ENCODE data around the gene CDK14.

The CDK14 gene

GRCh38 chr7:91047636-91048035, 451.5 kb downstream of the CDK14 start:
- Mint-ChIP-seq H3K36me3 (ENCODE audit: low read depth) (no peaks in the 10 kb centered on the region), H3K27ac (no peak overlapping the region), H3K4me3 (no peak overlapping the region), H3K4me1 (ENCODE audit: low read depth) (peaks cover 11% of the 10 kb centered on the region), H3K27me3 (no peaks in the 10 kb centered on the region), H3K9me3 (no peaks in the 10 kb centered on the region)
- intact Hi-C loops (cut with micrococcal nuclease): no loop called here

- no peaks in the 10 kb centered on the region for H3K9me3 Mint-ChIP-seq
- no peaks in the 10 kb centered on the region for H3K27me3 Mint-ChIP-seq
- intact Hi-C loops (cut with micrococcal nuclease): no loop called here
- H3K4me1 Mint-ChIP-seq (ENCODE audit: low read depth): peaks cover 11% of the 10 kb centered on the region
- H3K27ac Mint-ChIP-seq: no peak overlapping the region
- H3K4me3 Mint-ChIP-seq: peak overlapping the region; percentile 62
- no peaks in the 10 kb centered on the region for H3K36me3 Mint-ChIP-seq (ENCODE audit: low read depth)
Measured at GRCh38 chr7:91050677-91051076, 454.6 kb downstream of the CDK14 start.

GRCh38 chr7:91051966-91052365, 455.8 kb downstream of the CDK14 start:
- intact Hi-C loops (cut with micrococcal nuclease): no loop called here
- Mint-ChIP-seq H3K36me3 (ENCODE audit: low read depth) (no peaks in the 10 kb centered on the region), H3K27me3 (no peaks in the 10 kb centered on the region), H3K27ac (no peak overlapping the region), H3K4me1 (ENCODE audit: low read depth) (peaks cover 11% of the 10 kb centered on the region), H3K9me3 (no peaks in the 10 kb centered on the region), H3K4me3 (no peak overlapping the region)

GRCh38 chr7:91054374-91054773, 458.3 kb downstream of the CDK14 start:
- Mint-ChIP-seq H3K9me3 (no peaks in the 10 kb centered on the region), H3K4me3 (no peak overlapping the region), H3K27ac (no peak overlapping the region), H3K27me3 (no peaks in the 10 kb centered on the region), H3K4me1 (ENCODE audit: low read depth) (peaks cover 11% of the 10 kb centered on the region), H3K36me3 (ENCODE audit: low read depth) (no peaks in the 10 kb centered on the region)
- intact Hi-C loops (cut with micrococcal nuclease): no loop called here

- Mint-ChIP-seq H3K4me3 (no peak overlapping the region), H3K36me3 (ENCODE audit: low read depth) (no peaks in the 10 kb centered on the region), H3K27me3 (no peaks in the 10 kb centered on the region), H3K9me3 (peaks cover 5% of the 10 kb centered on the region), H3K4me1 (ENCODE audit: low read depth) (peaks cover 11% of the 10 kb centered on the region), H3K27ac (no peak overlapping the region)
- intact Hi-C loops (cut with micrococcal nuclease): no loop called here
Measured at GRCh38 chr7:91055219-91055618, 459.1 kb downstream of the CDK14 start.

GRCh38 chr7:91062713-91063112, 466.6 kb downstream of the CDK14 start:
- Mint-ChIP-seq H3K4me1 (ENCODE audit: low read depth) (no peaks in the 10 kb centered on the region), H3K4me3 (no peak overlapping the region), H3K9me3 (peaks cover 8% of the 10 kb centered on the region), H3K27ac (no peak overlapping the region), H3K27me3 (no peaks in the 10 kb centered on the region), H3K36me3 (ENCODE audit: low read depth) (no peaks in the 10 kb centered on the region)
- intact Hi-C loops (cut with micrococcal nuclease): no loop called here

GRCh38 chr7:91064052-91064451, 467.9 kb downstream of the CDK14 start:
- Mint-ChIP-seq H3K4me1 (ENCODE audit: low read depth) (no peaks in the 10 kb centered on the region), H3K9me3 (peaks cover 8% of the 10 kb centered on the region), H3K36me3 (ENCODE audit: low read depth) (no peaks in the 10 kb centered on the region), H3K27ac (no peak overlapping the region), H3K27me3 (no peaks in the 10 kb centered on the region), H3K4me3 (no peak overlapping the region)
- intact Hi-C loops (cut with micrococcal nuclease): no loop called here

- peaks cover 5% of the 10 kb centered on the region for H3K9me3 Mint-ChIP-seq
- intact Hi-C loops (cut with micrococcal nuclease): no loop called here
Measured at GRCh38 chr7:91064938-91065337, 468.8 kb downstream of the CDK14 start.

DNA sequence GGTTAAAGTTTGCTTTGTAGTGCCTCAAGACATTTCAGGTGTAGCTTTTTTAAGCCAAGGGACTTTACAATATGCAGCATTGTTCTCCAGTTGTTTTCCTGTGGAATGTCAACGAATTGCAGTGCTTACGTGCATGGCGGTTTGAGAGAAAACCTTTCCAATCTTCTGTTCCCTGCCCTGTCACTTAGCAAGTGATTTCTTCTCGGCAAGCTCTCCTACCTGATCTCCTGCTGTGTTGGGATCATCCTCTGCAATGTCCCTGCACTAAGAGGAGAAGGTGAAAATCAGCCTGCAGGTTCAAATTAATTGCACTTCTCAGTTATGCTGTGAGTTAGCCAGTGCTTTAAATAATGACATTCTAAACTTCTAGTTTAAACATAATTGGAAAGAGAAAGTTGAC, 470.5 kb downstream of the CDK14 start:
- Mint-ChIP-seq H3K36me3 (ENCODE audit: low read depth) (no peaks in the 10 kb centered on the region), H3K4me1 (ENCODE audit: low read depth) (no peaks in the 10 kb centered on the region), H3K9me3 (no peaks in the 10 kb centered on the region), H3K27me3 (no peaks in the 10 kb centered on the region), H3K27ac (no peak overlapping the region), H3K4me3 (no peak overlapping the region)
- intact Hi-C loops (cut with micrococcal nuclease): no loop called here

More at GRCh38 chr7:91064938-91065337, 468.8 kb downstream of the CDK14 start:
- H3K27ac Mint-ChIP-seq: no peak overlapping the region
- H3K4me1 Mint-ChIP-seq (ENCODE audit: low read depth): no peaks in the 10 kb centered on the region
- H3K4me3 Mint-ChIP-seq: no peak overlapping the region
- H3K27me3 Mint-ChIP-seq: no peaks in the 10 kb centered on the region
- no peaks in the 10 kb centered on the region for H3K36me3 Mint-ChIP-seq (ENCODE audit: low read depth)

DNA sequence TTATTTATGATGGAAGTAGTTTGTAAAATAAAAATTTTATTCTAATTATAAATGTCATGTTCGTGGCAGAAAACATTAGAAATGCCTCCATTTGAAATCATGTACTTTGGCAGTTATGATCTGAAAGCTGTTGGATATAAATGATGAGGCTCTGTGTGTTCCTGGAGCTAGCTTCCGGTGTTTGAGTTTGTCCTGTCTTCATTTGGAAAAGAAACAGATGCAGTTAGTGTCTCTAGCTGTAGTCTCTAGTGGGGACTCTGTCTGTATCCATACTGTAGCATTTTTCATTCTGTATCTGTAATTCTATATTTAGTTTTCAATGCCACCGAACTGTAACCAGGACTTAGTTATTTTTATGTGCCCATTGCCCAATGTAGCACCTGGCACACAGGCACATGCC, 471.1 kb downstream of the CDK14 start:
- no peaks in the 10 kb centered on the region for H3K27me3 Mint-ChIP-seq
- H3K4me3 Mint-ChIP-seq: no peak overlapping the region
- intact Hi-C loops (cut with micrococcal nuclease): no loop called here
- H3K9me3 Mint-ChIP-seq: no peaks in the 10 kb centered on the region
- H3K27ac Mint-ChIP-seq: no peak overlapping the region
- H3K4me1 Mint-ChIP-seq (ENCODE audit: low read depth): no peaks in the 10 kb centered on the region
- no peaks in the 10 kb centered on the region for H3K36me3 Mint-ChIP-seq (ENCODE audit: low read depth)

GRCh38 chr7:91068136-91068795, 472.1 kb downstream of the CDK14 start:
- Mint-ChIP-seq H3K9me3 (no peaks in the 10 kb centered on the region), H3K36me3 (ENCODE audit: low read depth) (no peaks in the 10 kb centered on the region), H3K4me1 (ENCODE audit: low read depth) (no peaks in the 10 kb centered on the region), H3K27ac (no peak overlapping the region), H3K27me3 (no peaks in the 10 kb centered on the region), H3K4me3 (no peak overlapping the region)
- intact Hi-C loops (cut with micrococcal nuclease): no loop called here

- Mint-ChIP-seq H3K27ac (no peak overlapping the region), H3K4me3 (no peak overlapping the region), H3K4me1 (ENCODE audit: low read depth) (no peaks in the 10 kb centered on the region), H3K36me3 (ENCODE audit: low read depth) (no peaks in the 10 kb centered on the region), H3K9me3 (no peaks in the 10 kb centered on the region), H3K27me3 (no peaks in the 10 kb centered on the region)
- intact Hi-C loops (cut with micrococcal nuclease): no loop called here
Measured at GRCh38 chr7:91069146-91069545, 473.0 kb downstream of the CDK14 start.

DNA sequence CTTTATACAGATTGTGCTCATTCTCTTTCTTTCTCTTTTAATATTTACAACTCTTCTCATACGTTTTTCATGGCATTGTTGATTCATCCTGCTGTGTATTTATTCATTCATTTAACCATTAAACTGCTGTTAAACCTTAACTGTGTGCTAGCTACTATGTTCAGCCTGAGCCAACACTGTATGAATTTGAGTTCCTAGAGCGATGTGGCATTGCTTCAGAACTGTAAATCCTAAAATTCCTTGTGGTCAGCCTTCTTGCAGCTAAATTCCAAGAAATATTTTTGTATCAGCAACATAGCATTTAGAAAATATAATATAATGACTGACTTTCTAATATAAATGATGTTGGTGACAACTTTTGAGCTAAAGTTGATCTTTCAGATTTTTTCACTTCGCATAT, 483.4 kb downstream of the CDK14 start:
- Mint-ChIP-seq H3K27me3 (no peaks in the 10 kb centered on the region), H3K27ac (no peak overlapping the region), H3K4me1 (ENCODE audit: low read depth) (no peaks in the 10 kb centered on the region), H3K9me3 (no peaks in the 10 kb centered on the region), H3K4me3 (no peak overlapping the region), H3K36me3 (ENCODE audit: low read depth) (no peaks in the 10 kb centered on the region)
- intact Hi-C loops (cut with micrococcal nuclease): no loop called here

GRCh38 chr7:91080351-91080750, 484.2 kb downstream of the CDK14 start:
- no peaks in the 10 kb centered on the region for H3K27me3 Mint-ChIP-seq

DNA sequence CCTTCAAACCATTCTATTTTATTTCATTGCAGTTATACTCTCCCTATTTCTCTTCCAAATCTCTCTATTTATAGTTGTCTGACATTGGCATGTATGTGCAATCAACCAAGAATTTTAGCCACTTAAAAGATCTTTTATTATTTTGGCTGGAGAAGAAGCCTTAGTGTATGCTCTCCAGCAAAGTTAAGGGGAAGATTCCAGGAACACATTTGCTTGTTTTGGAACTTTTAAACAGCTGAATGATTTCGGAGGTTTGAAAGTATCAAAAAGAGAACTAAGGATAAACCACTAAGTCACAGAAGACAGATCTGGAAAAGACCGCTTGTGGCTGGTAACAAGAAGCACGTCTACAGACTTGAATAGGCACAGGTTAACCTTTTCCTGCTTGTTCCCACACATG, 485.9 kb downstream of the CDK14 start:
- intact Hi-C loops (cut with micrococcal nuclease): loop anchor here (10.0 kb wide), 2 partner anchors 203 to 793 kb away; no protein-coding TSS in a partner anchor
- no peak overlapping the region for H3K4me3 Mint-ChIP-seq
- H3K4me1 Mint-ChIP-seq (ENCODE audit: low read depth): no peaks in the 10 kb centered on the region
- H3K9me3 Mint-ChIP-seq: no peaks in the 10 kb centered on the region
- H3K27ac Mint-ChIP-seq: no peak overlapping the region
- H3K36me3 Mint-ChIP-seq (ENCODE audit: low read depth): no peaks in the 10 kb centered on the region
- no peaks in the 10 kb centered on the region for H3K27me3 Mint-ChIP-seq

More at GRCh38 chr7:91080351-91080750, 484.2 kb downstream of the CDK14 start:
- H3K36me3 Mint-ChIP-seq (ENCODE audit: low read depth): no peaks in the 10 kb centered on the region
- no peaks in the 10 kb centered on the region for H3K9me3 Mint-ChIP-seq
- intact Hi-C loops (cut with micrococcal nuclease): loop anchor here (10.0 kb wide), 2 partner anchors 204 to 794 kb away; no protein-coding TSS in a partner anchor
- no peaks in the 10 kb centered on the region for H3K4me1 Mint-ChIP-seq (ENCODE audit: low read depth)
- H3K27ac Mint-ChIP-seq: no peak overlapping the region
- H3K4me3 Mint-ChIP-seq: no peak overlapping the region

Data from dendritic cell treated with granulocyte-macrophage colony-stimulating factor and Interleukin-4, amounts not matched to agents 40 ng/mL and 50 ng/mL, for 4 days (primary cell).